GM12878 (cell line): ENCODE results near the gene LRRC10B.

ENCODE experiments used
- CBX5 ChIP-seq: sonication (generic); IDR thresholded peaks from 2 replicates; pipeline ENCODE4 v1.6.1; 2016; ENCODE audit warnings: low read depth, moderate library complexity, mild to moderate bottlenecking, inconsistent platforms
- EP300 ChIP-seq, 2 experiments: fragments of 150-350 bp in 1 of 2; IDR thresholded peaks; 2 replicates each; pipeline ENCODE4 v1.6.1; 2011 to 2012; ENCODE audit warnings: low read depth in 2 of 2, low read length in 2 of 2, borderline replicate concordance in 1 of 2, improper control_type of control experiment in 1 of 2, inconsistent platforms in 1 of 2; ENCODE audit not compliant: control insufficient read depth in 1 of 2
- EZH2 ChIP-seq: IDR thresholded peaks from 2 replicates; pipeline ENCODE4 v1.6.1; 2012; ENCODE audit warnings: low read depth, mild to moderate bottlenecking, control low read depth, inconsistent platforms, low read length, borderline replicate concordance; ENCODE audit not compliant: control insufficient read depth
- FOXK2 ChIP-seq: fragments of 450-650 bp; IDR thresholded peaks from 2 replicates; pipeline ENCODE4 v1.6.1; 2017; ENCODE audit warnings: mild to moderate bottlenecking, moderate library complexity
- KLF5 ChIP-seq: fragments of 450-650 bp; IDR thresholded peaks from 2 replicates; pipeline ENCODE4 v1.6.1; 2014; ENCODE audit warnings: mild to moderate bottlenecking; ENCODE audit not compliant: partially characterized antibody
- PML ChIP-seq: IDR thresholded peaks from 2 replicates; pipeline ENCODE4 v1.6.1; 2012; ENCODE audit warnings: low read length, inconsistent platforms
- POLR2A ChIP-seq: IDR thresholded peaks from 2 replicates; pipeline ENCODE4 v1.6.1; 2011; ENCODE audit warnings: low read depth, mild to moderate bottlenecking, low read length
- POLR2AphosphoS2 ChIP-seq: IDR thresholded peaks from 2 replicates; pipeline ENCODE4 v1.6.1; 2011; ENCODE audit warnings: low read depth, mild to moderate bottlenecking, low read length, improper control_type of control experiment, moderate library complexity
- RCOR1 ChIP-seq: conservative IDR thresholded peaks from 2 replicates; pipeline ENCODE4 v1.6.1; 2012; ENCODE audit warnings: low read depth, low read length, improper control_type of control experiment
- SP1 ChIP-seq: IDR thresholded peaks from one replicate; pipeline ENCODE4 v1.6.1; 2011; ENCODE audit warnings: low read depth, low read length
- TF ChIP-seq, protein P1 (sequence below): fragments of 450-650 bp; formaldehyde crosslinking; IDR thresholded peaks from 2 replicates; pipeline ENCODE4 v1.4.0; 2020; ENCODE audit warnings: mild to moderate bottlenecking, moderate library complexity
- TF ChIP-seq, protein P2 (sequence below), 3 experiments: IDR thresholded peaks in 2 of 3; conservative IDR thresholded peaks in 1 of 3; 2 replicates each; pipeline ENCODE4 v1.5.1; 2011; ENCODE audit warnings: low read depth in 3 of 3, low read length in 3 of 3, mild to moderate bottlenecking in 3 of 3, control low read depth in 2 of 3, moderate library complexity in 2 of 3, inconsistent platforms in 1 of 3, mixed read lengths in 1 of 3; ENCODE audit not compliant: control insufficient read depth in 2 of 3, insufficient read depth in 1 of 3; ENCODE audit errors: extremely low read depth in 1 of 3

DNA sequence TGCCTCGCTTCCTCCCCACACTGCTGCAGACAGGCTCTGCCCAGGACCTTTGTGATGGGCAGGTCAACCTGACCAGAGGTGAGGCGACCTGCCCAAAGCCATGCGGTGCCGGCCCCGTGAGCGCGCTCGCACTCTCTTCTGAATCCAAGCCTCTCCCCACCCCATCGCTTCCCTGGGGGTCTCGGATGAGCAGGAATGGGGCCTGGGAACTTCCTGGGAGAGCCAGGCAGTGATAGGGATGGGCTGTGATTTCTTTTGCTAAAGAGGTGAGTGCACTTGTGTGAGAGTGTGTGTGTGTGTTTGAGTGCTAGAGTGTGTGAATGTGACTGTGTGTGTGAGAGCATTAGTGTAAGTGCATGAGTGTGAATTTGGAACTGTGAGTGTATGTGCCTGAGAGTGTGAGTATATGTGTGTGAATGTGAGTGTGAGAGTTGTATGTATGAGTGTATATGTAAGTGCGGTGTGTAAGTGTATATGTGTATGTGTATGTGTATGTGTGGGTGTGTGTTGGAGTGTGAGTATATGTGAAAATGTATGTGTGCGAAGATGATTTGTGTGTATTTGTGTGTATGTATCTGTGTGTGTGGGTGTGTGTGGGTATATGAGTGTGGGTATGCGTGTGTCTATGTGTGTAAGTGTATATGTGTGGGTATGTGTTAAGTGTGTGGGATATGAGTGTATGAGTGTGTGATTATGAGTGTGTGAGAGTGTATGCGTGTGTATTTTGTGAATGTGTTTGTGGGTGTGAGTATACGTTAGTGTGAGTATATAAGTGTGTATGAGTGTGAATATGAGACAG lies 11.7 kb upstream of the LRRC10B start:
- TF ChIP-seq, protein P1, sequence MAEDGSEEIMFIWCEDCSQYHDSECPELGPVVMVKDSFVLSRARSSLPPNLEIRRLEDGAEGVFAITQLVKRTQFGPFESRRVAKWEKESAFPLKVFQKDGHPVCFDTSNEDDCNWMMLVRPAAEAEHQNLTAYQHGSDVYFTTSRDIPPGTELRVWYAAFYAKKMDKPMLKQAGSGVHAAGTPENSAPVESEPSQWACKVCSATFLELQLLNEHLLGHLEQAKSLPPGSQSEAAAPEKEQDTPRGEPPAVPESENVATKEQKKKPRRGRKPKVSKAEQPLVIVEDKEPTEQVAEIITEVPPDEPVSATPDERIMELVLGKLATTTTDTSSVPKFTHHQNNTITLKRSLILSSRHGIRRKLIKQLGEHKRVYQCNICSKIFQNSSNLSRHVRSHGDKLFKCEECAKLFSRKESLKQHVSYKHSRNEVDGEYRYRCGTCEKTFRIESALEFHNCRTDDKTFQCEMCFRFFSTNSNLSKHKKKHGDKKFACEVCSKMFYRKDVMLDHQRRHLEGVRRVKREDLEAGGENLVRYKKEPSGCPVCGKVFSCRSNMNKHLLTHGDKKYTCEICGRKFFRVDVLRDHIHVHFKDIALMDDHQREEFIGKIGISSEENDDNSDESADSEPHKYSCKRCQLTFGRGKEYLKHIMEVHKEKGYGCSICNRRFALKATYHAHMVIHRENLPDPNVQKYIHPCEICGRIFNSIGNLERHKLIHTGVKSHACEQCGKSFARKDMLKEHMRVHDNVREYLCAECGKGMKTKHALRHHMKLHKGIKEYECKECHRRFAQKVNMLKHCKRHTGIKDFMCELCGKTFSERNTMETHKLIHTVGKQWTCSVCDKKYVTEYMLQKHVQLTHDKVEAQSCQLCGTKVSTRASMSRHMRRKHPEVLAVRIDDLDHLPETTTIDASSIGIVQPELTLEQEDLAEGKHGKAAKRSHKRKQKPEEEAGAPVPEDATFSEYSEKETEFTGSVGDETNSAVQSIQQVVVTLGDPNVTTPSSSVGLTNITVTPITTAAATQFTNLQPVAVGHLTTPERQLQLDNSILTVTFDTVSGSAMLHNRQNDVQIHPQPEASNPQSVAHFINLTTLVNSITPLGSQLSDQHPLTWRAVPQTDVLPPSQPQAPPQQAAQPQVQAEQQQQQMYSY: no peak
- no peak for TF ChIP-seq CBX5
- TF ChIP-seq RCOR1: no peak
- TF ChIP-seq FOXK2: no peak
- TF ChIP-seq, protein P2, sequence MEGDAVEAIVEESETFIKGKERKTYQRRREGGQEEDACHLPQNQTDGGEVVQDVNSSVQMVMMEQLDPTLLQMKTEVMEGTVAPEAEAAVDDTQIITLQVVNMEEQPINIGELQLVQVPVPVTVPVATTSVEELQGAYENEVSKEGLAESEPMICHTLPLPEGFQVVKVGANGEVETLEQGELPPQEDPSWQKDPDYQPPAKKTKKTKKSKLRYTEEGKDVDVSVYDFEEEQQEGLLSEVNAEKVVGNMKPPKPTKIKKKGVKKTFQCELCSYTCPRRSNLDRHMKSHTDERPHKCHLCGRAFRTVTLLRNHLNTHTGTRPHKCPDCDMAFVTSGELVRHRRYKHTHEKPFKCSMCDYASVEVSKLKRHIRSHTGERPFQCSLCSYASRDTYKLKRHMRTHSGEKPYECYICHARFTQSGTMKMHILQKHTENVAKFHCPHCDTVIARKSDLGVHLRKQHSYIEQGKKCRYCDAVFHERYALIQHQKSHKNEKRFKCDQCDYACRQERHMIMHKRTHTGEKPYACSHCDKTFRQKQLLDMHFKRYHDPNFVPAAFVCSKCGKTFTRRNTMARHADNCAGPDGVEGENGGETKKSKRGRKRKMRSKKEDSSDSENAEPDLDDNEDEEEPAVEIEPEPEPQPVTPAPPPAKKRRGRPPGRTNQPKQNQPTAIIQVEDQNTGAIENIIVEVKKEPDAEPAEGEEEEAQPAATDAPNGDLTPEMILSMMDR (IDR thresholded peaks at IDR 0.05 in 2 of 3, conservative IDR thresholded peaks at IDR 0.05 in 1 of 3; ENCODE audit: control insufficient read depth in 2 of 3, extremely low read depth in 1 of 3, insufficient read depth in 1 of 3, low read depth in 3 of 3, low read length in 3 of 3): no peak
- TF ChIP-seq POLR2AphosphoS2: no peak
- TF ChIP-seq PML: no peak
- no peak for TF ChIP-seq EZH2
- no peak for TF ChIP-seq SP1
- no peak for TF ChIP-seq EP300 (IDR thresholded peaks at IDR 0.05; ENCODE audit: borderline replicate concordance in 1 of 2, control insufficient read depth in 1 of 2, low read depth in 2 of 2, low read length in 2 of 2)
- no peak for TF ChIP-seq POLR2A
- TF ChIP-seq KLF5: no peak
